ENCODE results near the gene DLX2. TPM values are rescaled to one million over a fixed set of nuclear protein-coding genes. Genes with fewer than 3 reads are reported as not detected.
A peak's percentile ranks its signal among the peaks of the same experiment; 100 is the strongest.

Gene DLX2
- total RNA-seq, 5 donors from 2014 or later (not counting 1 experiment from before 2014, with no cell fraction given), result 0.16 to 0.19 TPM; not detected in 3

- no peak overlapping the region for H3K4me3 Mint-ChIP-seq
- CTCF ChIA-PET, result no interaction called here
Measured at GRCh38 chr2:172080641-172081220, 22.0 kb downstream of the DLX2 start.

GRCh38 chr2:172079838-172080640 is 22.7 kb downstream of the DLX2 start:
- ChIA-PET POLR2A (no interaction called here), CTCF (no interaction called here)
- Histone ChIP-seq H3K9me3 (no peaks in the 10 kb centered on the region), H3K4me1 (ENCODE audit: control insufficient read depth in 1 of 2, extremely low read depth in 1 of 2, insufficient read depth in 2 of 2, low read length in 2 of 2) (peaks cover 3 to 38% of the 10 kb centered on the region in 2 experiments), H3K27me3 (replicated peaks in 1 of 2; ENCODE audit: control insufficient read depth in 2 of 2, extremely low read depth in 1 of 2, insufficient read depth in 2 of 2, low read length in 1 of 2) (peaks cover 16 to 66% of the 10 kb centered on the region in 2 experiments), H3K27ac (ENCODE audit: low read length) (no peak overlapping the region), H3K36me3 (ENCODE audit: control insufficient read depth in 2 of 2, extremely low read depth in 1 of 2, insufficient read depth in 1 of 2, low read length in 1 of 2) (no peaks in the 10 kb centered on the region), H3K4me3 (ENCODE audit: control insufficient read depth in 1 of 2, extremely low read depth in 1 of 2, low read length in 1 of 2) (peak overlapping the region in 1 of 2 donors; percentile 20)
- peaks cover 17 to 28% (median 27%) of the 10 kb centered on the region in 3 donors for H3K4me1 Mint-ChIP-seq
- 16% methylated on average over 33 of the region's 38 CpGs for WGBS (ENCODE audit: insufficient coverage)
- peaks cover 3% of the 10 kb centered on the region for H3K36me3 Mint-ChIP-seq
- ATAC-seq (replicated peaks in 1 of 4) (no peak), DNase-seq (peak in 1 of 35 experiments; percentile 19)
- H3K4me3 Mint-ChIP-seq, result peak overlapping the region in 1 of 3 donors; percentile 20
- H3K27me3 Mint-ChIP-seq, result peaks cover 64 to 71% of the 10 kb centered on the region in 2 donors
- H3K9me3 Mint-ChIP-seq, result no peaks in the 10 kb centered on the region
- H3K27ac Mint-ChIP-seq, result peak overlapping the region in 1 of 2 donors; percentile 20

More at GRCh38 chr2:172080641-172081220, 22.0 kb downstream of the DLX2 start:
- H3K9me3 Mint-ChIP-seq, result no peaks in the 10 kb centered on the region
- Histone ChIP-seq H3K27ac (ENCODE audit: low read length) (no peak overlapping the region), H3K36me3 (ENCODE audit: control insufficient read depth in 2 of 2, extremely low read depth in 1 of 2, insufficient read depth in 1 of 2, low read length in 1 of 2) (no peaks in the 10 kb centered on the region), H3K9me3 (no peaks in the 10 kb centered on the region), H3K27me3 (replicated peaks in 1 of 2; ENCODE audit: control insufficient read depth in 2 of 2, extremely low read depth in 1 of 2, insufficient read depth in 2 of 2, low read length in 1 of 2) (peaks cover 16 to 71% of the 10 kb centered on the region in 2 experiments), H3K4me3 (ENCODE audit: control insufficient read depth in 1 of 2, extremely low read depth in 1 of 2, low read length in 1 of 2) (peak overlapping the region in 1 of 2 donors; percentile 20), H3K4me1 (ENCODE audit: control insufficient read depth in 1 of 2, extremely low read depth in 1 of 2, insufficient read depth in 2 of 2, low read length in 2 of 2) (peaks cover 6 to 45% of the 10 kb centered on the region in 2 experiments)
- DNase-seq (peak in 1 of 35 experiments; percentile 14), ATAC-seq (replicated peaks in 1 of 4) (no peak)
- H3K4me1 Mint-ChIP-seq, result peaks cover 24 to 34% (median 34%) of the 10 kb centered on the region in 3 donors
- H3K27ac Mint-ChIP-seq, result peak overlapping the region in 1 of 2 donors; percentile 63
- 29% methylated on average over 15 of the region's 25 CpGs for WGBS (ENCODE audit: insufficient coverage)
- peaks cover 3% of the 10 kb centered on the region for H3K36me3 Mint-ChIP-seq
- POLR2A ChIA-PET, result no interaction called here
- peaks cover 66 to 74% of the 10 kb centered on the region in 2 donors for H3K27me3 Mint-ChIP-seq

- Histone ChIP-seq H3K9me3 (no peaks in the 10 kb centered on the region), H3K4me3 (ENCODE audit: control insufficient read depth in 1 of 2, extremely low read depth in 1 of 2, low read length in 1 of 2) (no peak overlapping the region), H3K36me3 (ENCODE audit: control insufficient read depth in 2 of 2, extremely low read depth in 1 of 2, insufficient read depth in 1 of 2, low read length in 1 of 2) (no peaks in the 10 kb centered on the region), H3K4me1 (ENCODE audit: control insufficient read depth in 1 of 2, extremely low read depth in 1 of 2, insufficient read depth in 2 of 2, low read length in 2 of 2) (peaks cover 2 to 32% of the 10 kb centered on the region in 2 experiments), H3K27ac (ENCODE audit: low read length) (no peak overlapping the region), H3K27me3 (replicated peaks in 1 of 2; ENCODE audit: control insufficient read depth in 2 of 2, extremely low read depth in 1 of 2, insufficient read depth in 2 of 2, low read length in 1 of 2) (peaks cover 16 to 60% of the 10 kb centered on the region in 2 experiments)
- CTCF ChIA-PET, result no interaction called here
- POLR2A ChIA-PET, result no interaction called here
- peaks cover 63 to 67% of the 10 kb centered on the region in 2 donors for H3K27me3 Mint-ChIP-seq
- no peak overlapping the region for H3K27ac Mint-ChIP-seq
- WGBS (ENCODE audit: insufficient coverage), result no CpG with 5 or more reads among the region's 5 CpGs
- H3K9me3 Mint-ChIP-seq, result no peaks in the 10 kb centered on the region
- ATAC-seq (replicated peaks in 1 of 4), result no peak
- no peak overlapping the region for H3K4me3 Mint-ChIP-seq
- peaks cover 12 to 21% (median 21%) of the 10 kb centered on the region in 3 donors for H3K4me1 Mint-ChIP-seq
- H3K36me3 Mint-ChIP-seq, result peaks cover 3% of the 10 kb centered on the region
- no peak for DNase-seq
Measured at GRCh38 chr2:172079416-172079815, 23.3 kb downstream of the DLX2 start.

GRCh38 chr2:172074254-172074653 is 28.4 kb downstream of the DLX2 start:
- H3K4me3 ChIP-seq (ENCODE audit: control insufficient read depth in 1 of 2, extremely low read depth in 1 of 2, low read length in 1 of 2), result no peak overlapping the region
- ChIA-PET POLR2A (no interaction called here), CTCF (no interaction called here)
- no peak for DNase-seq
- H3K27me3 Mint-ChIP-seq, result peaks cover 26 to 38% of the 10 kb centered on the region in 2 donors
- H3K4me3 Mint-ChIP-seq, result no peak overlapping the region
- peaks cover 0 to 12% of the 10 kb centered on the region in 2 experiments for H3K27me3 ChIP-seq (replicated peaks in 1 of 2; ENCODE audit: control insufficient read depth in 2 of 2, extremely low read depth in 1 of 2, insufficient read depth in 2 of 2, low read length in 1 of 2)
- no peak for ATAC-seq (replicated peaks in 1 of 4)
- no CpG with 5 or more reads among the region's 1 CpG for WGBS (ENCODE audit: insufficient coverage)
- no peak overlapping the region for H3K27ac ChIP-seq (ENCODE audit: low read length)
- H3K9me3 ChIP-seq, result no peaks in the 10 kb centered on the region
- no peaks in the 10 kb centered on the region for H3K36me3 ChIP-seq (ENCODE audit: control insufficient read depth in 2 of 2, extremely low read depth in 1 of 2, insufficient read depth in 1 of 2, low read length in 1 of 2)
- no peaks in the 10 kb centered on the region for H3K4me1 ChIP-seq (ENCODE audit: control insufficient read depth in 1 of 2, extremely low read depth in 1 of 2, insufficient read depth in 2 of 2, low read length in 2 of 2)
- peaks cover 18% of the 10 kb centered on the region for H3K36me3 Mint-ChIP-seq
- H3K27ac Mint-ChIP-seq, result no peak overlapping the region
- no peaks in the 10 kb centered on the region for H3K4me1 Mint-ChIP-seq
- no peaks in the 10 kb centered on the region for H3K9me3 Mint-ChIP-seq

GRCh38 chr2:172073518-172073917 is 29.2 kb downstream of the DLX2 start:
- no peak for ATAC-seq (replicated peaks in 1 of 4)
- Mint-ChIP-seq H3K4me1 (no peaks in the 10 kb centered on the region), H3K27me3 (peaks cover 20 to 35% of the 10 kb centered on the region in 2 donors), H3K27ac (no peak overlapping the region), H3K9me3 (no peaks in the 10 kb centered on the region), H3K4me3 (no peak overlapping the region), H3K36me3 (peaks cover 22% of the 10 kb centered on the region)
- no CpG with 5 or more reads among the region's 4 CpGs for WGBS (ENCODE audit: insufficient coverage)
- Histone ChIP-seq H3K9me3 (no peaks in the 10 kb centered on the region), H3K4me1 (ENCODE audit: control insufficient read depth in 1 of 2, extremely low read depth in 1 of 2, insufficient read depth in 2 of 2, low read length in 2 of 2) (no peaks in the 10 kb centered on the region), H3K27me3 (replicated peaks in 1 of 2; ENCODE audit: control insufficient read depth in 2 of 2, extremely low read depth in 1 of 2, insufficient read depth in 2 of 2, low read length in 1 of 2) (peaks cover 0 to 6% of the 10 kb centered on the region in 2 experiments), H3K36me3 (ENCODE audit: control insufficient read depth in 2 of 2, extremely low read depth in 1 of 2, insufficient read depth in 1 of 2, low read length in 1 of 2) (no peaks in the 10 kb centered on the region), H3K4me3 (ENCODE audit: control insufficient read depth in 1 of 2, extremely low read depth in 1 of 2, low read length in 1 of 2) (no peak overlapping the region), H3K27ac (ENCODE audit: low read length) (no peak overlapping the region)
- DNase-seq, result no peak
- ChIA-PET CTCF (interaction anchor here in 1 of 2 donors (1.1 kb wide), 1 partner anchor 40 kb away, joined by 4 read pairs; no protein-coding TSS in a partner anchor), POLR2A (no interaction called here)

GRCh38 chr2:172072706-172073105 is 30.0 kb downstream of the DLX2 start:
- DNase-seq (no peak), ATAC-seq (replicated peaks in 1 of 4) (no peak)
- POLR2A ChIA-PET, result no interaction called here
- H3K36me3 Mint-ChIP-seq, result peaks cover 22% of the 10 kb centered on the region
- Histone ChIP-seq H3K4me3 (ENCODE audit: control insufficient read depth in 1 of 2, extremely low read depth in 1 of 2, low read length in 1 of 2) (no peak overlapping the region), H3K27ac (ENCODE audit: low read length) (no peak overlapping the region), H3K27me3 (replicated peaks in 1 of 2; ENCODE audit: control insufficient read depth in 2 of 2, extremely low read depth in 1 of 2, insufficient read depth in 2 of 2, low read length in 1 of 2) (peaks cover 0 to 5% of the 10 kb centered on the region in 2 experiments), H3K9me3 (no peaks in the 10 kb centered on the region), H3K4me1 (ENCODE audit: control insufficient read depth in 1 of 2, extremely low read depth in 1 of 2, insufficient read depth in 2 of 2, low read length in 2 of 2) (no peaks in the 10 kb centered on the region), H3K36me3 (ENCODE audit: control insufficient read depth in 2 of 2, extremely low read depth in 1 of 2, insufficient read depth in 1 of 2, low read length in 1 of 2) (no peaks in the 10 kb centered on the region)
- no peak overlapping the region for H3K4me3 Mint-ChIP-seq
- CTCF ChIA-PET, result interaction anchor here in 1 of 2 donors (0.6 to 1.1 kb wide), 2 partner anchors 40 to 505 kb away, joined by 4 to 8 read pairs; no protein-coding TSS in a partner anchor
- H3K4me1 Mint-ChIP-seq, result no peaks in the 10 kb centered on the region
- no peak overlapping the region for H3K27ac Mint-ChIP-seq
- H3K27me3 Mint-ChIP-seq, result peaks cover 15 to 31% of the 10 kb centered on the region in 2 donors
- H3K9me3 Mint-ChIP-seq, result no peaks in the 10 kb centered on the region
- WGBS (ENCODE audit: insufficient coverage), result 100% methylated on average over 1 of the region's 2 CpGs

Measured in T-cell (primary cell).